WTC11 (cell line): ENCODE measurements around the gene CACNA1C.

Source experiments
- IRF2 ChIP-seq: sonication (generic); formaldehyde crosslinking; IDR thresholded peaks from 2 replicates; pipeline ENCODE4 v1.8.0; 2022; ENCODE audit warnings: low read depth, missing genetic modification reagents, borderline replicate concordance
- ZNF138 ChIP-seq: sonication (generic); formaldehyde crosslinking; conservative IDR thresholded peaks from 2 replicates; pipeline ENCODE4 v1.8.1; 2022; ENCODE audit warnings: mild to moderate bottlenecking, moderate library complexity, missing genetic modification reagents

GRCh38 chr12:2460051-2460670, 407.4 kb downstream of the CACNA1C start:
- TF ChIP-seq IRF2 (no peak), ZNF138 (CRISPR knock-in tag) (no peak)
